GM19240 (cell line): Measurements from ENCODE around the gene CHRD.

ENCODE experiments used
- DNase-seq: peaks from one replicate; pipeline ENCODE4 v3.0.0; 2011; ENCODE audit warnings: low spot score; ENCODE audit not compliant: insufficient read length

CHRD gene

DNA sequence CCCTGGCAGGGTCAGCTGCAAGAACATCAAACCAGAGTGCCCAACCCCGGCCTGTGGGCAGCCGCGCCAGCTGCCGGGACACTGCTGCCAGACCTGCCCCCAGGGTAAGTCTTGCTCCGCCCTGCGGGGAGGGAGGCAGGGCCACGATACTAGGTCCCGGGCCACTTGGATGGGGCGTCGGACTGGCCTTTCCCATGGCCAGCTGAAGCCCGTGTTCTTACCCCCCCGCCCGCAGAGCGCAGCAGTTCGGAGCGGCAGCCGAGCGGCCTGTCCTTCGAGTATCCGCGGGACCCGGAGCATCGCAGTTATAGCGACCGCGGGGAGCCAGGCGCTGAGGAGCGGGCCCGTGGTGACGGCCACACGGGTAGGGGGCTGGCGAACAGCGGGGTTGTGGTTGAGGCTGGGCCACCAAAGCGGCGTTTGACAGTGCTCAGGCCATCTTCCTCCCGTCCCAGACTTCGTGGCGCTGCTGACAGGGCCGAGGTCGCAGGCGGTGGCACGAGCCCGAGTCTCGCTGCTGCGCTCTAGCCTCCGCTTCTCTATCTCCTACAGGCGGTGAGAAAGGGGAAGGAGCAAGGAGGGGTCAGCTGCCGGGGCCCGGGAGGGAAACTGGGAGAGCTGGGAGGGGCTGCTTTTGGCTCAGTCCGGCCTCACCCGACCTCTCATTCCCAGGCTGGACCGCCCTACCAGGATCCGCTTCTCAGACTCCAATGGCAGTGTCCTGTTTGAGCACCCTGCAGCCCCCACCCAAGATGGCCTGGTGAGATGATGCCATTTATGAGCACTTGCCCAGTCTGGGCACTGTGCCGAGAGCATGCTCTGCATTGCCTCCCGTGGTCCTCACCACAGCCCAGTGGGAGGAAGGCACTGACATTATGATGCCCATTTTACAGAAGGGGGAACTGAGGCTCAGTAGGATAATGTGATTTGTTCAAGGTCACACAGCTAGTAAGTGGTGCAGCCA lies 1.7 kb downstream of the CHRD start:
- no peak for DNase-seq

DNA sequence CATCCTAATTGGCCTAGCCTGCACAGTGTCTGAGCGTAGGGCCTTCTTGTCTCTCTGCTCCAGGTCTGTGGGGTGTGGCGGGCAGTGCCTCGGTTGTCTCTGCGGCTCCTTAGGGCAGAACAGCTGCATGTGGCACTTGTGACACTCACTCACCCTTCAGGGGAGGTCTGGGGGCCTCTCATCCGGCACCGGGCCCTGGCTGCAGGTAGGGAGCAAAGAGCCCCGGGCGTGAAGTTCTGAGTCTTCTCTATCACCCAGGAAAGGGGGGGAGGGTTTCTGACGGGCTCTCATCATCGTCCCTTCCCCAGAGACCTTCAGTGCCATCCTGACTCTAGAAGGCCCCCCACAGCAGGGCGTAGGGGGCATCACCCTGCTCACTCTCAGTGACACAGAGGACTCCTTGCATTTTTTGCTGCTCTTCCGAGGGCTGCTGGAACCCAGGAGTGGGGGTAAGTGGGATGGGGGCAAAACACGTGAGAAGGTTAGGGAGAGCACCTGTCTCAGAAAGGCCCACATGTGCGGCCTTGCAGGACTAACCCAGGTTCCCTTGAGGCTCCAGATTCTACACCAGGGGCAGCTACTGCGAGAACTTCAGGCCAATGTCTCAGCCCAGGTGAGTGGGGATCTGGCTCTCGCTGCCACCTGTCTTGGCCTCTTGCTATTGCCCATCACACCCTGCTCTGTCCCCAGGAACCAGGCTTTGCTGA lies 2.6 kb downstream of the CHRD start:
- no peak for DNase-seq

DNA sequence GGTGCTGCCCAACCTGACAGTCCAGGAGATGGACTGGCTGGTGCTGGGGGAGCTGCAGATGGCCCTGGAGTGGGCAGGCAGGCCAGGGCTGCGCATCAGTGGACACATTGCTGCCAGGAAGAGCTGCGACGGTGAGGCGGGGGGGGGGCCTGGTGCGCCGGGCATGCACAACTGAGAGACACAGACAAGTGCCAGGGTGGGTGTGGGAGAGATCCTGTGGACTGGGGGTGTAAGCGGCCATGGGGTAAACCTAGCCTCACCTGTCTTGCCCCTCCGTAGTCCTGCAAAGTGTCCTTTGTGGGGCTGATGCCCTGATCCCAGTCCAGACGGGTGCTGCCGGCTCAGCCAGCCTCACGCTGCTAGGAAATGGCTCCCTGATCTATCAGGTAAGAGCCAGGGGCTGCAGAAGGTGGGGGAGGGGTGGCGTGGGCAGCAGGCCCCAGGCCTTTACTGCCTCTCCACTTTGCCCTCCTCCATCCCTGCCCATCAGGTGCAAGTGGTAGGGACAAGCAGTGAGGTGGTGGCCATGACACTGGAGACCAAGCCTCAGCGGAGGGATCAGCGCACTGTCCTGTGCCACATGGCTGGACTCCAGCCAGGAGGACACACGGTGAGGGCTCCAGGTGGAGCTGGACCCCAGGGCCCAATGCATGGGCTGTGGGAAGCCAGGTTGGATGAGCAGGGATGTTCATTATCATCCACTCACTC lies 3.3 kb downstream of the CHRD start:
- DNase-seq, result no peak

DNA sequence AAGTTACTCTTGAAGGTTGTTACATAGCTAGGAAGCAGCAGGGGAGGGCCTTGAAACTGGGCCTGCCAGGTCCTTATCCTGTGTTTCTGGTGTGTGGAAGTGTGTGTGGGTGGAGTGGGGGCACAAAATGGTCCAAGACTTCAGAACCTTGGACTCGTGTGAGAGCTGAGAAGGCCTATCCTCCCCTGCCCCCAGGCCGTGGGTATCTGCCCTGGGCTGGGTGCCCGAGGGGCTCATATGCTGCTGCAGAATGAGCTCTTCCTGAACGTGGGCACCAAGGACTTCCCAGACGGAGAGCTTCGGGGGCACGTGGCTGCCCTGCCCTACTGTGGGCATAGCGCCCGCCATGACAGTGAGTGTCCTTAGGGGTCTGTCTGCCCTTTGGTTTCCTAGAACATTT lies 4.5 kb downstream of the CHRD start:
- no peak for DNase-seq

- DNase-seq, result no peak
These were observed 5.1 kb downstream of the CHRD start for GRCh38 chr3:184384856-184385422.

- no peak for DNase-seq
These were observed 6.4 kb downstream of the CHRD start for GRCh38 chr3:184386047-184386806.

DNA sequence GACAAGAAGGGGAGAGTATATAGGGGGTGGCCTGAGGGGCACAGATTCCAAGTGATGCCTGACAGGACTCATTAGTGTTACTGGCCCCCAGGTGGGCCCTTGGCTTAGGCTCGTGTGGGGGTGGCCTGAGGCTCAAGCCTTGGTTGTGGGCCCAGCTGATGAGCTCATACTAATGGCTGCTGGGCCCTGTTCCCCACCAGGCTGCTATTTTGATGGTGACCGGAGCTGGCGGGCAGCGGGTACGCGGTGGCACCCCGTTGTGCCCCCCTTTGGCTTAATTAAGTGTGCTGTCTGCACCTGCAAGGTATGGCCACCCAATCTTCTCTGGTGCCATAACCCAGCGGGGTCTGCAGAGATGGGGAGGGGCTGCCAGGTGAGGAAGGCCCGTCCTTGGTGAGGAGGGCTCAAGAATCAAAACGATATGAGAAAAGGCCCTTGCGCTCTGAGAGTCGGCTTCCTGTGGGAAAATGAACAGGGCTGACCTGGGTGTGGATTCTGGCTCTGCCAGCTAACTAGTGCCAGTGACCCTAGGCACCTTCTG lies 7.4 kb downstream of the CHRD start:
- no peak for DNase-seq

DNA sequence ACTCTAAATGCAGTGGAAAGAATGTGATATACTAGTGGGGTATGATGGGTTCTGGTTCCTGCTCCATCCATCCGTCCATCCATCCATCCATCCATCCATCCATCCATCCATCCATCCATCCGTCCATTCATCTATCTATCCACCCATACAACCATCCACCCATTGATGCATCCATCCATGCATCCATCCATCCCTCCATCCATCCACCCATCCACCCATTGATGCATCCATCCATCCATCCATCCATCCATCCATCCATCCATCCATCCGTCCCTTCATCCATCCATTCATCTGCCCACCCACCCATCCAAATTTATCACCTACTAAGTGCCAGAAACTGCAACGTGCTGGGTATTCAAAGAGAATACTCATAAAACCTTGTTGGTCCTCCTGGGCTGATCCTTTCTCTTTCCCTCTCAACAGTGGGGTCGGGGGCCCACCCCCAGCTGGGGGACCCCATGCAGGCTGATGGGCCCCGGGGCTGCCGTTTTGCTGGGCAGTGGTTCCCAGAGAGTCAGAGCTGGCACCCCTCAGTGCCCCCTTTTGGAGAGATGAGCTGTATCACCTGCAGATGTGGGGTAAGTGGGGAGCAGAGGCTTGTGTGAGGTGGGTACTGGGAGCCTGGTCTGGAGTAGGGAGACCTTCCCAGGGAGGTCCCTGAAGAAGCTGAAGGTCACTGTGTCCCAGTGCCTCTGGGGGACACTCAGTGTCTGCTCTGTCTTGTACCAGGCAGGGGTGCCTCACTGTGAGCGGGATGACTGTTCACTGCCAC lies 8.5 kb downstream of the CHRD start:
- no peak for DNase-seq

DNA sequence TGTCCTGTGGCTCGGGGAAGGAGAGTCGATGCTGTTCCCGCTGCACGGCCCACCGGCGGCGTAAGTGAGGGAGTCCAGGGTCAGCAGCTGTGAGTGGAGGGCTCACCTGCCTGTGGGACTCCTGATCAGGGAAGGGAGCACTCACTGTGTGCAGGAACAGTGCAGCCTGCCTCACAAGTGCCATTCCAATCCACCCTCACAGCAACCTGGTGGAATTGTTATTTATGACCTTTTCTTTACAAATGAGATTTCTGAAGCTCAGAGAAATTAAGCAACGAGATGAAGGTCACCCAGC lies 9.0 kb downstream of the CHRD start:
- no peak for DNase-seq

- no peak for DNase-seq
These were observed 9.5 kb downstream of the CHRD start for GRCh38 chr3:184389384-184389783.

DNA sequence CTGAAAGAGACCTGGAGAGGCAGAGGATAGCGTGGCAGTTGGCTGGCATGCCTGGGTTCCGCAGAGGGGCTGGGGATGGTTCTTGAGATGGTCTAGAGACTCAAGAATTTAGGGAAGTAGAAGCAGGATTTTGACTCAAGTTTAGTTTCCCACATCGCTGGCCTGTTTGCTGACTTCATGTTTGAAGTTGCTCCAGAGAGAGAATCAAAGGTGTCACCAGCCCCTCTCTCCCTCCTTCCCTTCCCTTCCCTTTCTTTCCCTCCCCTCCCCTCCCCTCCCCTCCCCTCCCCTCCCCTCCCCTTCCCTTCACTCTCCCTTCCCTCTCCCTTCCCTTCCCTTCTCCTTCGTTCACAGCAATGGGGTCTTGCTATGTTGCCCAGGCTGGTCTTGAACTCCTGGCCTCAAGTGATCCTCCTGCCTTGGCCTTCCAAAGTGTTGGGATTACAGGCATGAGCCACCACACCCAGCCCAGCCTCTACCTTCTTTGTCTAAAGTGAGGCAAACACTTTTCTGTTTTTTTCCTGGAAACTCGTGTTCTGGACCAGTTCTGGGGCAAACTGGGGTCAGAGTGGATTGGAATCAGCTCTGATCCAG lies 10.2 kb downstream of the CHRD start:
- DNase-seq, result no peak

- no peak for DNase-seq
These were observed 11.4 kb downstream of the CHRD start for GRCh38 chr3:184391266-184391665.

DNA sequence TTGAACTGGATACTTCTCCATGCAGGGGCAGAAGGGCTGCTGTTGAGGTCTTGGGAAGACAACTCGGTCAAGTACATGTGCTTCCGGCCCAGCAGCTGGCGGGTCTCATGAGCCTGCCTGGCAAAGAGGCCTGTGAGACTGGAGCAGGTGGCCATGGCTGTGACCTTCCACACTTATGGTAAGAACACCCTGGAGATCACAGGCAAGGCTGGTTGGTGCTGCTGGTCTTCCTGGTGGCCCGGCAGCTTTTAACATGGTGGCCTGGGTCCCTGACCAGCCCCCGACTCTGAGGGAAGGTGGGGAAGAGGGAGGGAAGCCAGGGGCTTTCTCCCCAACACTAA lies 15.4 kb downstream of the CHRD start:
- no peak for DNase-seq

DNA sequence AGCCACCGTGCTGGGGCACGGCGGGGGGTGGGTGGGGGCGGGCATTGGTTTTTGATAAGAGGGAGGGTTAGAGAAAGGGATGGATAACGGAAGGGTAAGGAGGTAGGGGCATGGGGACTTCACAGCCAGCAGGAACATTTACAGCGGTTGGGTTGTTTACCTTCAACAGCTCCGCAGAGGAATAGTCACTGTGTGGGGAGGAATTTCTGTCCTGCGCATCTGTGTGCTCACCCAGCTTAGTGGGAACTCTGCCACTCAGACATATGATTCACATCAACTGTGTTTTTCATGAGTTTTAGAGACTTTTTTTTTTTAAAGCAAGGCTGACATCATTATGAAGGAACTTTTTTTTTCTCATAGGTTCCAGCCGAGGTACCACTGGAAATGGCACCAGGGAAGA lies 19.6 kb downstream of the CHRD start:
- no peak for DNase-seq

GRCh38 chr3:184405075-184406030 lies 25.5 kb downstream of the CHRD start:
- no peak for DNase-seq

DNA sequence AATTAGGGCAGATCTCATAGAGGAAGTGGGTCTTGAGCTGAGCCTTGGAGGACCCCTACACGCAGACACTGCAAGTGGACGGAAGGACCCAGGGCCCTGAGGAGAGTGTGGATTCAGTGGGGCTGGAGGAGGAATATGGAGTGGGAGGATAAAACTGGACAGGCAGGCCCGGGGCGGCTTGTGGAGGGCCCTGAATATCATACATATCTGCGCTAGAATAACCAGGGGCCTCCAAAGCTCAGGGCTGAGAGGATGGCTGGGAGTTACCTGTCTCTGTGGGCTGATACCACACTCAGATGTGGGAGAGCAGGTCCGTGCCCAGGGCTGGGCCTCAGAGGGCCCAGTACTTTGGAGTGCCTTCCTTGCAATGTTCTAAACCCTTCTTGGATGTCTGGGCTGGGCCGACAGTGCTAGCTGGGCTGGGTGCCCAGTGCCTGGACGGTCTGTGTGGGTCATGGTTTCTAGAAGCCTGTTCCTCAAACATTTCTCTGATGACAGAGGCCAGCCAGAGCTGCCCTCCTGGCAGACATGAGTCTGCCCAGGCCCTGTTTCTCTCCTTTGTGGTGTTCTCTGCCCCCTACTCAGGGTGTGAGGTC lies 29.6 kb downstream of the CHRD start:
- DNase-seq, result no peak

DNA sequence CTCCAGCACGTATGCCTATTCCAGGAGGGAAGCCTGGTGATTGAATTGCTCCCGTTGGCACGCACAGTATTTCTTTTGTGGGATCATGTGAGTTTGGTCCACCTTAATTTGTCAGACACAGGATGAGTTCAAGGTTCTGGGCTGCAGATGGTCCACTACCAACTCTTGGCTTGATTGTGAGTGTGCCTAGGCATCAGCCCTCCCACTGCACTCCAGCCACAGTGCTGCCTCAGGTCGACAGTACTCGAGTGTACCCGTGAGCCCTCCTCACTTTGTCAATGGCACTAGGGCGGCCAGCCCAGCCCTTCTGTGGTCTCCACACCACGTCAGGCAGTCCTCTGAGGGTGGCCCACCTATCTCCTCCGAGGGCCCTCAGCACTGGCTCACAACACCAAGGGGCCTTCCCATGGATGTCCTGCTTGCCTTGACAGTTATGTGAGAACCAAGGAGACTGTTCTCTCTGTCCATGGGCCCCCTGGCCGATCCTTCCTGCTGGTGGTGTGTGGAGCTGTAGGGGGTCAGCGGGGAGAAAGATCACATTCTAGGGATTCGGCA lies 30.2 kb downstream of the CHRD start:
- no peak for DNase-seq
